WTC11 (cell line): ENCODE data around the gene FCN2.

Source experiments
- CTCF ChIP-seq: fragments of 200-600 bp; IDR thresholded peaks from 2 replicates; pipeline ENCODE4 v1.8.0; 2022; ENCODE audit warnings: antibody characterized with exemption
- ZNF416 ChIP-seq: fragments of 250-450 bp; sonication (Bioruptor Pico); IDR thresholded peaks from 2 replicates; pipeline ENCODE4 v1.9.0; 2021; ENCODE audit warnings: mild to moderate bottlenecking, inconsistent platforms

- TF ChIP-seq CTCF (no peak), ZNF416 (CRISPR knock-in tag) (no peak)
Observed at GRCh38 chr9:134887686-134888602, 7.3 kb downstream of the FCN2 start.
